HepG2 (cell line): ENCODE data around the gene CAPRIN2. TPM values are rescaled to one million over a fixed set of nuclear protein-coding genes. Genes with fewer than 3 reads are reported as not detected.

ENCODE experiments used
- EZH2 ChIP-seq: conservative IDR thresholded peaks from 2 replicates; pipeline ENCODE4 v1.6.1; 2012; ENCODE audit warnings: mild to moderate bottlenecking, low read depth, low read length, moderate library complexity
- HOXA3 ChIP-seq: sonication (generic); formaldehyde crosslinking; IDR thresholded peaks from 2 replicates; pipeline ENCODE4 v1.5.0; 2020; ENCODE audit warnings: missing genetic modification reagents
- KDM2A ChIP-seq: sonication (generic); formaldehyde crosslinking; IDR thresholded peaks from 2 replicates; pipeline ENCODE4 v1.4.0; 2020; ENCODE audit warnings: low read depth, missing genetic modification reagents, borderline replicate concordance
- PATZ1 ChIP-seq: sonication (generic); formaldehyde crosslinking; IDR thresholded peaks from 2 replicates; pipeline ENCODE4 v1.4.0; 2020; ENCODE audit warnings: missing genetic modification reagents
- SIN3A ChIP-seq: IDR thresholded peaks from 2 replicates; pipeline ENCODE4 v1.6.1; 2011; ENCODE audit warnings: low read depth, mild to moderate bottlenecking, control low read depth, low read length, borderline replicate concordance
- STAT6 ChIP-seq: sonication (generic); formaldehyde crosslinking; IDR thresholded peaks from 2 replicates; pipeline ENCODE4 v1.4.0; 2020; ENCODE audit warnings: missing genetic modification reagents, mild to moderate bottlenecking, borderline replicate concordance
- ZBTB38 ChIP-seq: sonication (generic); formaldehyde crosslinking; IDR thresholded peaks from 2 replicates; pipeline ENCODE4 v1.5.1; 2020; ENCODE audit warnings: mild to moderate bottlenecking, missing genetic modification reagents
- ZNF160 ChIP-seq: sonication (generic); formaldehyde crosslinking; IDR thresholded peaks from 2 replicates; pipeline ENCODE4 v1.8.0; 2022; ENCODE audit warnings: mild to moderate bottlenecking, inconsistent platforms, missing genetic modification reagents
- ZNF253 ChIP-seq: sonication (generic); formaldehyde crosslinking; IDR thresholded peaks from 2 replicates; pipeline ENCODE4 v1.8.0; 2022; ENCODE audit warnings: mild to moderate bottlenecking, missing genetic modification reagents, borderline replicate concordance
- ZNF484 ChIP-seq: sonication (generic); formaldehyde crosslinking; IDR thresholded peaks from 2 replicates; pipeline ENCODE4 v1.5.1; 2020; ENCODE audit warnings: mild to moderate bottlenecking, low read depth, missing genetic modification reagents, borderline replicate concordance
- ZSCAN30 ChIP-seq: sonication (generic); formaldehyde crosslinking; IDR thresholded peaks from 2 replicates; pipeline ENCODE4 v1.5.0; 2020; ENCODE audit warnings: mild to moderate bottlenecking, missing genetic modification reagents
- polyA plus RNA-seq, 8 experiments: library from polyadenylated mRNA; depleted of rRNA in 3 of 8; stranded (reverse) in 7 of 8; unstranded in 1 of 8; fragments of >200 nt; fragmentation: Illumina TruSeq in 4 of 8; extraction: Trizol in 4 of 8; gene quantifications; 2 replicates each; pipeline versions ENCODE4 v1.2.1 to v1.2.3, GENCODE V29; 2011 to 2016; ENCODE audit warnings: low read depth in 4 of 8, missing spikeins in 1 of 8, mixed read lengths in 1 of 8; ENCODE audit not compliant: insufficient read depth in 1 of 8
- total RNA-seq, 5 experiments: library from RNA; depleted of rRNA; stranded (reverse); fragments of >200 nt; fragmentation: Illumina TruSeq; extraction: Trizol; gene quantifications; 2 replicates each; pipeline ENCODE4 v1.2.3, GENCODE V29; 2016; ENCODE audit warnings: low read depth in 1 of 5
- TF ChIP-seq, protein P1 (sequence below): IDR thresholded peaks from 2 replicates; pipeline ENCODE4 v1.6.1; 2018; ENCODE audit warnings: missing genetic modification reagents
- TF ChIP-seq, protein P2 (sequence below): sonication (generic); formaldehyde crosslinking; IDR thresholded peaks from 2 replicates; pipeline ENCODE4 v1.8.1; 2022; ENCODE audit warnings: mild to moderate bottlenecking, missing genetic modification reagents
- TF ChIP-seq, protein P3 (sequence below): sonication (generic); formaldehyde crosslinking; IDR thresholded peaks from 2 replicates; pipeline ENCODE4 v1.4.0; 2020; ENCODE audit warnings: missing genetic modification reagents, borderline replicate concordance
- TF ChIP-seq, protein P4 (sequence below): sonication (generic); formaldehyde crosslinking; IDR thresholded peaks from 2 replicates; pipeline ENCODE4 v1.4.0; 2020; ENCODE audit warnings: missing genetic modification reagents

CAPRIN2 gene
- total and polyA plus RNA-seq, 2 of the 13 experiments (the other 11 are each of a cell fraction or from before 2014, with no cell fraction given): 21.7 to 30.6 TPM

- TF ChIP-seq, protein P1, sequence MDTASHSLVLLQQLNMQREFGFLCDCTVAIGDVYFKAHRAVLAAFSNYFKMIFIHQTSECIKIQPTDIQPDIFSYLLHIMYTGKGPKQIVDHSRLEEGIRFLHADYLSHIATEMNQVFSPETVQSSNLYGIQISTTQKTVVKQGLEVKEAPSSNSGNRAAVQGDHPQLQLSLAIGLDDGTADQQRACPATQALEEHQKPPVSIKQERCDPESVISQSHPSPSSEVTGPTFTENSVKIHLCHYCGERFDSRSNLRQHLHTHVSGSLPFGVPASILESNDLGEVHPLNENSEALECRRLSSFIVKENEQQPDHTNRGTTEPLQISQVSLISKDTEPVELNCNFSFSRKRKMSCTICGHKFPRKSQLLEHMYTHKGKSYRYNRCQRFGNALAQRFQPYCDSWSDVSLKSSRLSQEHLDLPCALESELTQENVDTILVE (CRISPR knock-in tag): peak; percentile 97
- TF ChIP-seq SIN3A (peak; percentile 70; the same call in 1 of the 2 replicates), EZH2 (no peak), KDM2A (CRISPR knock-in tag) (peak; percentile 76), STAT6 (no peak), ZNF484 (no peak), ZNF160 (CRISPR knock-in tag) (no peak), ZNF253 (no peak), ZSCAN30 (CRISPR knock-in tag) (no peak), ZBTB38 (CRISPR knock-in tag) (peak; percentile 40; the same call in 1 of the 2 replicates), HOXA3 (CRISPR knock-in tag) (peak; percentile 92), PATZ1 (CRISPR knock-in tag) (peak; percentile 73)
- TF ChIP-seq, protein P2, sequence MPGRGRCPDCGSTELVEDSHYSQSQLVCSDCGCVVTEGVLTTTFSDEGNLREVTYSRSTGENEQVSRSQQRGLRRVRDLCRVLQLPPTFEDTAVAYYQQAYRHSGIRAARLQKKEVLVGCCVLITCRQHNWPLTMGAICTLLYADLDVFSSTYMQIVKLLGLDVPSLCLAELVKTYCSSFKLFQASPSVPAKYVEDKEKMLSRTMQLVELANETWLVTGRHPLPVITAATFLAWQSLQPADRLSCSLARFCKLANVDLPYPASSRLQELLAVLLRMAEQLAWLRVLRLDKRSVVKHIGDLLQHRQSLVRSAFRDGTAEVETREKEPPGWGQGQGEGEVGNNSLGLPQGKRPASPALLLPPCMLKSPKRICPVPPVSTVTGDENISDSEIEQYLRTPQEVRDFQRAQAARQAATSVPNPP (CRISPR knock-in tag): peak; percentile 71; the same call in 1 of the 2 replicates
- TF ChIP-seq, protein P3, sequence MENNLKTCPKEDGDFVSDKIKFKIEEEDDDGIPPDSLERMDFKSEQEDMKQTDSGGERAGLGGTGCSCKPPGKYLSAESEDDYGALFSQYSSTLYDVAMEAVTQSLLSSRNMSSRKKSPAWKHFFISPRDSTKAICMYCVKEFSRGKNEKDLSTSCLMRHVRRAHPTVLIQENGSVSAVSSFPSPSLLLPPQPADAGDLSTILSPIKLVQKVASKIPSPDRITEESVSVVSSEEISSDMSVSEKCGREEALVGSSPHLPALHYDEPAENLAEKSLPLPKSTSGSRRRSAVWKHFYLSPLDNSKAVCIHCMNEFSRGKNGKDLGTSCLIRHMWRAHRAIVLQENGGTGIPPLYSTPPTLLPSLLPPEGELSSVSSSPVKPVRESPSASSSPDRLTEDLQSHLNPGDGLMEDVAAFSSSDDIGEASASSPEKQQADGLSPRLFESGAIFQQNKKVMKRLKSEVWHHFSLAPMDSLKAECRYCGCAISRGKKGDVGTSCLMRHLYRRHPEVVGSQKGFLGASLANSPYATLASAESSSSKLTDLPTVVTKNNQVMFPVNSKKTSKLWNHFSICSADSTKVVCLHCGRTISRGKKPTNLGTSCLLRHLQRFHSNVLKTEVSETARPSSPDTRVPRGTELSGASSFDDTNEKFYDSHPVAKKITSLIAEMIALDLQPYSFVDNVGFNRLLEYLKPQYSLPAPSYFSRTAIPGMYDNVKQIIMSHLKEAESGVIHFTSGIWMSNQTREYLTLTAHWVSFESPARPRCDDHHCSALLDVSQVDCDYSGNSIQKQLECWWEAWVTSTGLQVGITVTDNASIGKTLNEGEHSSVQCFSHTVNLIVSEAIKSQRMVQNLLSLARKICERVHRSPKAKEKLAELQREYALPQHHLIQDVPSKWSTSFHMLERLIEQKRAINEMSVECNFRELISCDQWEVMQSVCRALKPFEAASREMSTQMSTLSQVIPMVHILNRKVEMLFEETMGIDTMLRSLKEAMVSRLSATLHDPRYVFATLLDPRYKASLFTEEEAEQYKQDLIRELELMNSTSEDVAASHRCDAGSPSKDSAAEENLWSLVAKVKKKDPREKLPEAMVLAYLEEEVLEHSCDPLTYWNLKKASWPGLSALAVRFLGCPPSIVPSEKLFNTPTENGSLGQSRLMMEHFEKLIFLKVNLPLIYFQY: peak; percentile 88; the same call in 1 of the 2 replicates
- TF ChIP-seq, protein P4, sequence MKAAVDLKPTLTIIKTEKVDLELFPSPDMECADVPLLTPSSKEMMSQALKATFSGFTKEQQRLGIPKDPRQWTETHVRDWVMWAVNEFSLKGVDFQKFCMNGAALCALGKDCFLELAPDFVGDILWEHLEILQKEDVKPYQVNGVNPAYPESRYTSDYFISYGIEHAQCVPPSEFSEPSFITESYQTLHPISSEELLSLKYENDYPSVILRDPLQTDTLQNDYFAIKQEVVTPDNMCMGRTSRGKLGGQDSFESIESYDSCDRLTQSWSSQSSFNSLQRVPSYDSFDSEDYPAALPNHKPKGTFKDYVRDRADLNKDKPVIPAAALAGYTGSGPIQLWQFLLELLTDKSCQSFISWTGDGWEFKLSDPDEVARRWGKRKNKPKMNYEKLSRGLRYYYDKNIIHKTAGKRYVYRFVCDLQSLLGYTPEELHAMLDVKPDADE: no peak
Observed at GRCh38 chr12:30754750-30755394, at the start of gene CAPRIN2 (continued).
